Body of pancreas (tissue), 4 donors: ENCODE measurements around the gene PDE4D. TPM values are rescaled to one million over a fixed set of nuclear protein-coding genes. Genes with fewer than 3 reads are reported as not detected.
A peak's percentile ranks its signal among the peaks of the same experiment; 100 is the strongest.

Source experiments
- ATAC-seq: fragments of 150-250 bp; one replicate; pipeline ENCODE4 v1.9.1; 2016
- DNase-seq, 4 donors: peaks; one replicate each; pipeline ENCODE4 v3.0.0-alpha.2; 2019
- H3K27ac ChIP-seq, 4 donors: fragments of 200-600 bp; sonication (generic); 1 replicate in 3 of 4; 2 replicates in 1 of 4; pipeline versions ENCODE4 v1.5.1 to v1.6.1; 2016 to 2019; ENCODE audit warnings: mild to moderate bottlenecking in 1 of 4, mixed read lengths in 1 of 4, moderate library complexity in 1 of 4
- H3K27me3 ChIP-seq, 2 donors: fragments of 200-600 bp; sonication (generic); one replicate each; pipeline ENCODE4 v1.6.0; 2016; ENCODE audit warnings: mild to moderate bottlenecking in 1 of 2
- H3K36me3 ChIP-seq, 2 donors: fragments of 200-600 bp; sonication (generic); replicated peaks in 1 of 2; 2 replicates each; pipeline ENCODE4 v1.5.1; 2016; ENCODE audit warnings: low read depth in 2 of 2; ENCODE audit not compliant: insufficient read depth in 1 of 2
- H3K4me1 ChIP-seq: fragments of 200-600 bp; sonication (generic); one replicate; pipeline ENCODE4 v1.6.0; 2016
- H3K4me3 ChIP-seq, 2 donors: fragments of 200-600 bp; sonication (generic); 1 replicate in 1 of 2; 2 replicates in 1 of 2; pipeline ENCODE4 v1.5.1; 2016 to 2019
- H3K9me3 ChIP-seq, 3 donors: fragments of 200-600 bp; sonication (generic); 1 replicate in 2 of 3; 2 replicates in 1 of 3; pipeline ENCODE4 v1.5.1; 2016
- CTCF ChIP-seq, 7 experiments: fragments of 450-650 bp in 4 of 7; fragments of 200-600 bp in 3 of 7; sonication (generic) in 3 of 7; IDR thresholded peaks; one replicate each; pipeline ENCODE4 v1.5.1; 2016 to 2019; ENCODE audit warnings: antibody characterized with exemption in 7 of 7
- POLR2A ChIP-seq, 3 donors: fragments of 450-650 bp; IDR thresholded peaks; one replicate each; pipeline ENCODE4 v1.6.1; 2016; ENCODE audit warnings: antibody characterized with exemption in 3 of 3, mild to moderate bottlenecking in 2 of 3
- WGBS, 2 donors: methylation state at CpG; one replicate each; pipeline ENCODE4 v1.1.5; 2017; 5-methylcytosine and 5-hydroxymethylcytosine counted together
- intact Hi-C: fragments of 100-400 bp; cut with DNase I; formaldehyde crosslinking; loops from one replicate; pipeline ENCODE4 v1.15.1; 2023
- total RNA-seq, 2 donors: library from RNA; depleted of rRNA; stranded (reverse); fragments of >200 nt; gene quantifications; one replicate each; pipeline ENCODE4 v1.1.0, GENCODE V29; 2016

PDE4D gene
- total RNA-seq, 2 donors from 2014 or later: 8.6 to 9.2 TPM

- 83 to 90% methylated on average over 2 of the region's 2 CpGs for WGBS, 2 donors
- Histone ChIP-seq H3K27me3 (no peaks in the 10 kb centered on the region), H3K27ac (no peak overlapping the region), H3K9me3 (no peaks in the 10 kb centered on the region), H3K4me1 (no peaks in the 10 kb centered on the region), H3K36me3 (no peaks in the 10 kb centered on the region), H3K4me3 (no peak overlapping the region)
- intact Hi-C loops: no loop called here
- no peak for DNase-seq
- TF ChIP-seq POLR2A (IDR thresholded peaks at IDR 0.05) (no peak), CTCF (IDR thresholded peaks at IDR 0.05) (no peak)
- ATAC-seq: no peak
These were observed 166.3 kb downstream of the PDE4D start for GRCh38 chr5:59727186-59727585.

- ATAC-seq (no peak), DNase-seq (no peak)
- no peaks in the 10 kb centered on the region for H3K27me3 ChIP-seq
- TF ChIP-seq POLR2A (IDR thresholded peaks at IDR 0.05) (no peak), CTCF (IDR thresholded peaks at IDR 0.05) (no peak)
- WGBS, 2 donors: 90 to 92% methylated on average over 1 of the region's 1 CpG
- no peak overlapping the region for H3K27ac ChIP-seq
- H3K4me1 ChIP-seq: no peaks in the 10 kb centered on the region
- no peaks in the 10 kb centered on the region for H3K36me3 ChIP-seq
- H3K9me3 ChIP-seq: no peaks in the 10 kb centered on the region
- no peak overlapping the region for H3K4me3 ChIP-seq
- intact Hi-C loops: no loop called here
These were observed 168.1 kb downstream of the PDE4D start for GRCh38 chr5:59725392-59725767.

GRCh38 chr5:59724482-59725391 is 168.8 kb downstream of the PDE4D start:
- no peak overlapping the region for H3K4me3 ChIP-seq
- TF ChIP-seq POLR2A (IDR thresholded peaks at IDR 0.05) (no peak), CTCF (IDR thresholded peaks at IDR 0.05) (peak in 6 of 7 experiments; percentile 44 to 66 (median 54))
- ATAC-seq: peak; percentile 56
- WGBS, 2 donors: 63 to 72% methylated on average over 4 of the region's 4 CpGs
- H3K27ac ChIP-seq: no peak overlapping the region
- no peaks in the 10 kb centered on the region for H3K36me3 ChIP-seq
- peak; percentile 23 to 36 (median 27) for DNase-seq
- no peaks in the 10 kb centered on the region for H3K4me1 ChIP-seq
- H3K27me3 ChIP-seq: no peaks in the 10 kb centered on the region
- intact Hi-C loops: no loop called here
- no peaks in the 10 kb centered on the region for H3K9me3 ChIP-seq

GRCh38 chr5:59722874-59723273 is 170.7 kb downstream of the PDE4D start:
- no peak overlapping the region for H3K4me3 ChIP-seq
- no peak overlapping the region for H3K27ac ChIP-seq
- H3K27me3 ChIP-seq: no peaks in the 10 kb centered on the region
- no peak for DNase-seq
- no peaks in the 10 kb centered on the region for H3K4me1 ChIP-seq
- H3K36me3 ChIP-seq: no peaks in the 10 kb centered on the region
- intact Hi-C loops: no loop called here
- H3K9me3 ChIP-seq: no peaks in the 10 kb centered on the region
- no peak for ATAC-seq
- TF ChIP-seq CTCF (IDR thresholded peaks at IDR 0.05): no peak
- TF ChIP-seq POLR2A (IDR thresholded peaks at IDR 0.05): no peak
- WGBS, 2 donors: 68 to 69% methylated on average over 2 of the region's 2 CpGs

GRCh38 chr5:59721741-59722140 is 171.8 kb downstream of the PDE4D start:
- intact Hi-C loops: no loop called here
- Histone ChIP-seq H3K27me3 (no peaks in the 10 kb centered on the region), H3K36me3 (no peaks in the 10 kb centered on the region), H3K27ac (no peak overlapping the region), H3K4me1 (no peaks in the 10 kb centered on the region), H3K4me3 (no peak overlapping the region), H3K9me3 (no peaks in the 10 kb centered on the region)
- WGBS, 2 donors: 75 to 78% methylated on average over 3 of the region's 3 CpGs
- ATAC-seq: no peak
- TF ChIP-seq POLR2A (IDR thresholded peaks at IDR 0.05) (no peak), CTCF (IDR thresholded peaks at IDR 0.05) (no peak)
- no peak for DNase-seq
